ENCODE measurements around the gene RPS24. TPM values are rescaled to one million over a fixed set of nuclear protein-coding genes. Genes with fewer than 3 reads are reported as not detected.
A peak's percentile ranks its signal among the peaks of the same experiment; 100 is the strongest.

The RPS24 gene
- total RNA-seq, 1 donor from 2014 or later: 759 TPM

DNA sequence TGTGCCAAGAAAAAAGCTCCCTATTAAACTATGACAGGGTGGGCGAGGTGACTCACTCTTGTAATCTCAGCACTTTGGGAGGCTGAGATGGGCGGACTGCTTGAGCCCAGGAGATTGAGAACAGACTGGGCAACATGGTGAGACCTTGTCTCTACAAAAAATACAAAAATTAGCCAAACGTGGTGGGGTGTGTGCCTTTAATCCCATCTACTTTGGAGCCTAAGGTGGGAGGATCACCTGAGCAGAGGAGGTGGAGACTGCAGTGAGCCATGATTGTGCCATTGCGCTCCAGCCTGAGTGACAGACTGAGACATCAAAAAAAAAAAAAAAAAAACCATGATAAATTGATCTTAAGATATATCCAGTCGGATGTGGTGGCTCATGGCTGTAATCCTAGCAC, 15.8 kb upstream of the RPS24 start:
- DNase-seq (ENCODE audit: low spot score): no peak
- no peaks in the 10 kb centered on the region for H3K9me3 Mint-ChIP-seq (ENCODE audit: low read depth)
- H3K4me1 Mint-ChIP-seq (ENCODE audit: low read depth): no peaks in the 10 kb centered on the region
- H3K36me3 Mint-ChIP-seq (ENCODE audit: low read depth): peaks cover 39% of the 10 kb centered on the region
- no peak overlapping the region for H3K4me3 Mint-ChIP-seq (ENCODE audit: unreplicated experiment)
- TF ChIP-seq, protein P1, sequence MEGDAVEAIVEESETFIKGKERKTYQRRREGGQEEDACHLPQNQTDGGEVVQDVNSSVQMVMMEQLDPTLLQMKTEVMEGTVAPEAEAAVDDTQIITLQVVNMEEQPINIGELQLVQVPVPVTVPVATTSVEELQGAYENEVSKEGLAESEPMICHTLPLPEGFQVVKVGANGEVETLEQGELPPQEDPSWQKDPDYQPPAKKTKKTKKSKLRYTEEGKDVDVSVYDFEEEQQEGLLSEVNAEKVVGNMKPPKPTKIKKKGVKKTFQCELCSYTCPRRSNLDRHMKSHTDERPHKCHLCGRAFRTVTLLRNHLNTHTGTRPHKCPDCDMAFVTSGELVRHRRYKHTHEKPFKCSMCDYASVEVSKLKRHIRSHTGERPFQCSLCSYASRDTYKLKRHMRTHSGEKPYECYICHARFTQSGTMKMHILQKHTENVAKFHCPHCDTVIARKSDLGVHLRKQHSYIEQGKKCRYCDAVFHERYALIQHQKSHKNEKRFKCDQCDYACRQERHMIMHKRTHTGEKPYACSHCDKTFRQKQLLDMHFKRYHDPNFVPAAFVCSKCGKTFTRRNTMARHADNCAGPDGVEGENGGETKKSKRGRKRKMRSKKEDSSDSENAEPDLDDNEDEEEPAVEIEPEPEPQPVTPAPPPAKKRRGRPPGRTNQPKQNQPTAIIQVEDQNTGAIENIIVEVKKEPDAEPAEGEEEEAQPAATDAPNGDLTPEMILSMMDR (IDR thresholded peaks at IDR 0.05): no peak
- H3K27me3 Mint-ChIP-seq (ENCODE audit: low read depth): no peaks in the 10 kb centered on the region
- H3K27ac Mint-ChIP-seq (ENCODE audit: unreplicated experiment): no peak overlapping the region

DNA sequence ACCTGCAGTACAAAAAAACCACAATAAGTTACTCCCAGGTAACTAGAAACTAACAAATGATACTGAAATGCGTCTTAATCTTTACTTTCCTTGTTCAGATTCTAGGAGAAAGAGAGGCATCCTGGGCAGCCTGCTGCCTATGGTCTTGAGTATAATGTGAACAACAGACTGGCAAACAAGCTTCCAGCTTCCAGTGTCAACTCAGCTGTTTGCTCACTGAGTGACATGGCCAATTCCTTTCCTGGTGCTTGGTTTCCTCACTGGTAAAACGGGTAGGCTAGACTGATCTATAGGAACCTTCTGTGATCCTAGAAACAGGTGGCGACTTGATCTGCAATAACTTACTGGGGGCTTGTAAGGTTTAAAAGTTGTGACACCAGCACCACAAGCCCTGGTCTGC, 14.4 kb upstream of the RPS24 start:
- no peak overlapping the region for H3K27ac Mint-ChIP-seq (ENCODE audit: unreplicated experiment)
- no peaks in the 10 kb centered on the region for H3K9me3 Mint-ChIP-seq (ENCODE audit: low read depth)
- TF ChIP-seq, protein P1 (IDR thresholded peaks at IDR 0.05): no peak
- peaks cover 36% of the 10 kb centered on the region for H3K36me3 Mint-ChIP-seq (ENCODE audit: low read depth)
- DNase-seq (ENCODE audit: low spot score): no peak
- no peak overlapping the region for H3K4me3 Mint-ChIP-seq (ENCODE audit: unreplicated experiment)
- no peaks in the 10 kb centered on the region for H3K4me1 Mint-ChIP-seq (ENCODE audit: low read depth)
- H3K27me3 Mint-ChIP-seq (ENCODE audit: low read depth): no peaks in the 10 kb centered on the region

DNA sequence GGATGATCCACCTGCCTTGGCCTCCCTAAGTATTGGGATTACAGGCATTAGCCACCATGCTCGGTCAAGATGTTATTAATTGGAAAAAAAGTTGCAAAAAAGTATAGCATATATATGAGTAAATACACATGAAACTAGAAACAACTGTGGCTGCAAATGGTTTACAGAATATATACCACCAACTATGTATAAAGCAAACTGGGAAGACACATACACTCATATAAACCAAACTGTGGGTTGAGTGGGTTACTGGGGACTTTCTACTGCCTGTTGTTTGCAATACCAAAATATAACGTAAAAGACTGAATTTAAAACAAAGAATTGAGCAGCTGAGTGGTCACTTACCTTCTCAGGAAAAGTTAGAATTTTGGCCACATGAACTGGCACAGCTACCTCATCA, 12.5 kb upstream of the RPS24 start:
- Mint-ChIP-seq H3K27me3 (ENCODE audit: low read depth) (no peaks in the 10 kb centered on the region), H3K27ac (ENCODE audit: unreplicated experiment) (no peak overlapping the region), H3K9me3 (ENCODE audit: low read depth) (no peaks in the 10 kb centered on the region), H3K4me1 (ENCODE audit: low read depth) (peaks cover 6% of the 10 kb centered on the region), H3K36me3 (ENCODE audit: low read depth) (peaks cover 44% of the 10 kb centered on the region), H3K4me3 (ENCODE audit: unreplicated experiment) (no peak overlapping the region)
- TF ChIP-seq, protein P1 (IDR thresholded peaks at IDR 0.05): no peak
- no peak for DNase-seq (ENCODE audit: low spot score)

- no peak overlapping the region for H3K4me3 Mint-ChIP-seq (ENCODE audit: unreplicated experiment)
- no peak overlapping the region for H3K27ac Mint-ChIP-seq (ENCODE audit: unreplicated experiment)
- TF ChIP-seq, protein P1 (IDR thresholded peaks at IDR 0.05): no peak
- DNase-seq (ENCODE audit: low spot score): no peak
- H3K27me3 Mint-ChIP-seq (ENCODE audit: low read depth): no peaks in the 10 kb centered on the region
- peaks cover 39% of the 10 kb centered on the region for H3K36me3 Mint-ChIP-seq (ENCODE audit: low read depth)
- H3K9me3 Mint-ChIP-seq (ENCODE audit: low read depth): no peaks in the 10 kb centered on the region
- H3K4me1 Mint-ChIP-seq (ENCODE audit: low read depth): peaks cover 25% of the 10 kb centered on the region
Observed at GRCh38 chr10:78023741-78024140, 9.9 kb upstream of the RPS24 start.

DNA sequence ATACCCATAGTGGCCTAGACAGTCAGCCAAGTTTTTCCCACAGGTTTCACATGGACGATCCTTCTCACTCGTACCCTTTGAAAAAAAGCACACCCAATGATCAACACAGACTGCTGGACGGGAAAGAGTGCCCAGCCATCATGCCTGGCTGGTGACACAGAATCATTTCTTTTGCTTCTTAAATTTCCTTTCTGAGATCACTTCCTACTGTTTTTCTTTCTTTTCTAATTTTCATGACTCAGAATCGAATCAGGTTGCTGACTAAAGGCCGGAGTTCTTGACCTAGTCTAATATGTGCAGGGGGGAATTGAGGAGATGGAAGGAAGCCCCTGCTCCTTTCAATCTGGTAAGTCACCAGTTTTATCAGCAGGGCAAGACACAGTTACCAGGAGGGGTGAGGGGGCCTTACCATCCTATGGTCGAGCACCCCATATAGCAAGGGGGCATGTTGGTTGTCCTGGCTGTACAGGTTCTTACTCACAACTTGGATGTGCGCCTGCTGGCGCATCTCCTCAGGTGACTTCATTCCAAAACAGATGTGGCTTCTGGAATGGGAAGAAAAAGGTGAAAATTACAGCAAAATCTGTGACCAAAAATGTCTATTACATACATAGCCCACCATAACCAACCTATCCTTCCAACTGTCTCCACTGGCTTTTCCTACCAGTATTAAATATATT, 7.8 kb upstream of the RPS24 start:
- no peak for DNase-seq (ENCODE audit: low spot score)
- H3K27ac Mint-ChIP-seq (ENCODE audit: unreplicated experiment): peak overlapping the region; percentile 4

More for the DNA sequence above, 7.8 kb upstream of the RPS24 start:
- no peaks in the 10 kb centered on the region for H3K9me3 Mint-ChIP-seq (ENCODE audit: low read depth)
- H3K4me3 Mint-ChIP-seq (ENCODE audit: unreplicated experiment): no peak overlapping the region
- H3K27me3 Mint-ChIP-seq (ENCODE audit: low read depth): no peaks in the 10 kb centered on the region
- H3K36me3 Mint-ChIP-seq (ENCODE audit: low read depth): peaks cover 39% of the 10 kb centered on the region
- H3K4me1 Mint-ChIP-seq (ENCODE audit: low read depth): peaks cover 37% of the 10 kb centered on the region
- TF ChIP-seq, protein P1 (IDR thresholded peaks at IDR 0.05): no peak
